MCF 10A (cell line): ENCODE data around the gene RNF123. TPM values are rescaled to one million over a fixed set of nuclear protein-coding genes. Genes with fewer than 3 reads are reported as not detected.

ENCODE experiments used
- BruUV-seq: library from RNA; stranded (reverse); fragments of 400-500 nt; replicated peaks from 2 replicates; lab custom pipeline; 2021; lab: Mats Ljungman, UMichigan
- CTCF ChIA-PET: fragments of 300-600 bp; sonication (Branson Sonifier 250); formaldehyde crosslinking; extraction: SDS; loops from one replicate; lab custom pipeline; 2021; ENCODE audit warnings: antibody characterized with exemption, inconsistent platforms; lab: Yijun Ruan, JAX
- POLR2A ChIA-PET: fragments of 300-600, 350-650 bp; sonication (Branson Sonifier 250); formaldehyde crosslinking; extraction: SDS; loops from one replicate; lab custom pipeline; 2020; ENCODE audit warnings: antibody characterized with exemption, inconsistent platforms; lab: Yijun Ruan, JAX
- DNase-seq: peaks from one replicate; pipeline ENCODE4 v3.0.0-alpha.2; 2018; ENCODE audit not compliant: unreplicated experiment
- H3K27ac Mint-ChIP-seq: one replicate; pipeline ENCODE4 v1.8.0; 2022; ENCODE audit warnings: mild to moderate bottlenecking, low read depth, mixed read lengths; ENCODE audit not compliant: unreplicated experiment
- H3K27me3 Mint-ChIP-seq: one replicate; pipeline ENCODE4 v1.8.0; 2022; ENCODE audit warnings: mixed read lengths; ENCODE audit not compliant: insufficient read depth, unreplicated experiment
- H3K36me3 Mint-ChIP-seq: one replicate; pipeline ENCODE4 v1.8.0; 2022; ENCODE audit warnings: mild to moderate bottlenecking, moderate library complexity, mixed read lengths; ENCODE audit not compliant: insufficient read depth, unreplicated experiment
- H3K4me1 Mint-ChIP-seq: one replicate; pipeline ENCODE4 v1.8.0; 2022; ENCODE audit warnings: mixed read lengths; ENCODE audit not compliant: insufficient read depth, unreplicated experiment
- H3K4me3 Mint-ChIP-seq: one replicate; pipeline ENCODE4 v1.8.0; 2022; ENCODE audit warnings: mild to moderate bottlenecking, moderate library complexity, mixed read lengths; ENCODE audit not compliant: unreplicated experiment
- H3K9me3 Mint-ChIP-seq: one replicate; pipeline ENCODE4 v1.8.0; 2022; ENCODE audit warnings: mixed read lengths; ENCODE audit not compliant: unreplicated experiment
- intact Hi-C: fragments of 100-400 bp; cut with micrococcal nuclease; formaldehyde crosslinking; loops from 2 replicates; pipeline ENCODE4 v1.14.1; 2022
- total RNA-seq: library from RNA; stranded (reverse); gene quantifications from 2 replicates; pipeline ENCODE4 v1.2.3, GENCODE V29; 2022
- TF ChIP-seq, protein P1 (sequence below): fragments of 200-600 bp; IDR thresholded peaks from one replicate; pipeline ENCODE4 v1.8.0; 2022; ENCODE audit warnings: antibody characterized with exemption, mild to moderate bottlenecking; ENCODE audit not compliant: unreplicated experiment

The RNF123 gene
- total RNA-seq, 1 experiment from 2014 or later, result 48.6 TPM

DNA sequence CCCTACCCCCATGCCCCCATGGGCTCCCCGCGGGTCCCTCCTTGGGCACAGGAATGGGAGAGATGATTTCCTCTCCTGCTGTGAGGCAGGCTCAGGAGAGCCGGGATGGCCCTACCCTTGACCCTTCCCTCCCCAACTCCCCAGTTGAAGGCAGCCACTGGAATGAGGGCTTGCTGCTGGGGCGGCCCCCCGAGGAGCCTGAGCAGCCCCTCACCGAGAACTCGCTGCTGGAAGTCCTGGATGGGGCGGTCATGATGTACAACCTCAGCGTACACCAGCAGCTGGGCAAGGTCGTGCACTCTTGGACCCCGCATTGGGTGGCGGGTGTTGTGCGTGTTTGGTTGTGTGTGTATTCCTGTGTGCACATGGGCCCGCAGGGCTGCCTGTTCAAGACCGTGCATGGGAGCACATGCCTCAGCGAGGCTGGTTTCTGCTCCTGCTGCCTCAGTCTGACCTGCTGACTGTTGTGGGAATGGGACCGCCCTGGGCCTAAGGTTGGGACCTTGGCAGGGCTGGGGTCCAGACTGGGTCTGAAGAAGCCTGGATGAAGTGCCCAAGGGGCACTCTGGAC lies 16.1 kb downstream of the RNF123 start:
- BruUV-seq, result no TSS peak
- intact Hi-C loops, result no loop called here
- Mint-ChIP-seq H3K27me3 (no peaks in the 10 kb centered on the region), H3K4me1 (peaks cover 14% of the 10 kb centered on the region), H3K27ac (no peak overlapping the region), H3K9me3 (no peaks in the 10 kb centered on the region), H3K4me3 (no peak overlapping the region), H3K36me3 (no peaks in the 10 kb centered on the region)
- ChIA-PET POLR2A (no interaction called here), CTCF (interaction anchor here (0.7 kb wide), 1 partner anchor 157 kb away, joined by 3 read pairs; no protein-coding TSS in a partner anchor)
- TF ChIP-seq, protein P1, sequence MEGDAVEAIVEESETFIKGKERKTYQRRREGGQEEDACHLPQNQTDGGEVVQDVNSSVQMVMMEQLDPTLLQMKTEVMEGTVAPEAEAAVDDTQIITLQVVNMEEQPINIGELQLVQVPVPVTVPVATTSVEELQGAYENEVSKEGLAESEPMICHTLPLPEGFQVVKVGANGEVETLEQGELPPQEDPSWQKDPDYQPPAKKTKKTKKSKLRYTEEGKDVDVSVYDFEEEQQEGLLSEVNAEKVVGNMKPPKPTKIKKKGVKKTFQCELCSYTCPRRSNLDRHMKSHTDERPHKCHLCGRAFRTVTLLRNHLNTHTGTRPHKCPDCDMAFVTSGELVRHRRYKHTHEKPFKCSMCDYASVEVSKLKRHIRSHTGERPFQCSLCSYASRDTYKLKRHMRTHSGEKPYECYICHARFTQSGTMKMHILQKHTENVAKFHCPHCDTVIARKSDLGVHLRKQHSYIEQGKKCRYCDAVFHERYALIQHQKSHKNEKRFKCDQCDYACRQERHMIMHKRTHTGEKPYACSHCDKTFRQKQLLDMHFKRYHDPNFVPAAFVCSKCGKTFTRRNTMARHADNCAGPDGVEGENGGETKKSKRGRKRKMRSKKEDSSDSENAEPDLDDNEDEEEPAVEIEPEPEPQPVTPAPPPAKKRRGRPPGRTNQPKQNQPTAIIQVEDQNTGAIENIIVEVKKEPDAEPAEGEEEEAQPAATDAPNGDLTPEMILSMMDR, result no peak
- DNase-seq, result no peak

DNA sequence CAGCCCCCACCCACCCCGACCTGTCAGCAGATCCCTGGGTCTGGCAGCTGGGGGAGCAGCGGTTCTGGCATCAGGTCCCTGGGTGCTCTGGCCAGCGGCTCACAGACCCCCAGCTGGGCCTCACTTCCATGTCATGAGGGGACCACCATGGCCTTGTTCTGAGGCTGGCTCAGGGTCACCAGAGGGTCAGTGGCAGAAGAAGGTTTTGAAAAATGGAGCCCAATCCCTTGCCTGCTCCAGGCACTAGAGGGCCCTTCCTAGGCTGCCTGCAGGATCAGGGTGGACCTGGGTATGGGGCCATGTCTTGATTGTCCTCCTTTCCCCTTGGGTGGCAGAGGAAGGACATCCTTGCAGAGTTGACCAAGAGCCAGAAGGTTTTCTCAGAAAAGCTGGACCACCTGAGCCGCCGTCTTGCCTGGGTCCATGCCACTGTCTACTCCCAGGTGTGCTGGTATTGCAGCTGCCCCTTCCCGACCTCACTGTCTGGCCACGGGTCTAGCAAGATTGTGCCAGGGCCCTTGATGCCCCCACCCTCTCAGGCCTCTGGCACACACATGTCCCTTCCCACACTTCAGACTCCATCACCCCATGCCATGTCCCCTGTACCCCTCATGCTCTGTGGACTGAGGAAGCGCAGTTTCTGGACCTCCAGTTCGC lies 17.2 kb downstream of the RNF123 start:
- intact Hi-C loops, result no loop called here
- H3K4me1 Mint-ChIP-seq, result peaks cover 14% of the 10 kb centered on the region
- ChIA-PET CTCF (no interaction called here), POLR2A (no interaction called here)
- DNase-seq, result no peak
- TF ChIP-seq, protein P1, result no peak
- no TSS peak for BruUV-seq
- H3K27me3 Mint-ChIP-seq, result no peaks in the 10 kb centered on the region
- no peaks in the 10 kb centered on the region for H3K9me3 Mint-ChIP-seq
- H3K36me3 Mint-ChIP-seq, result no peaks in the 10 kb centered on the region
- H3K4me3 Mint-ChIP-seq, result no peak overlapping the region
- no peak overlapping the region for H3K27ac Mint-ChIP-seq

DNA sequence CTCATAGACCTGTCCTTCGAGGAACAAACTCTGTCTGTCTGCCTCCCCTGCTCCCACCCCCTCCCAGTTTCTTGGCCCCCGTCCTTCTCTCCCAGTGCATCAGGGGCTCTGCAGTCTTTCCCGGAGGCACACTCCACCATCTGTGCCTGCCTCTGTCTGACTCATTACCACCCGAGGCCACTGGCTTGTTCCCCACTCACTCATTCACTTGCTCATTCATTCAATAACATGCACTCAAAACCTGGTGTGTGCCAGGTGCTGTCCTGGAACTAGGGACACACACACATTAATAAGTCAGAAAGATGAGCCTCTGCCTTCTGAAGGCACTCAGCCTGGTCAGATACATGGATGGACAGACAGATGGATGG lies 17.7 kb downstream of the RNF123 start:
- CTCF ChIA-PET, result interaction anchor here (0.6 to 0.7 kb wide), 2 partner anchors 10 to 251 kb away, joined by 3 read pairs; no protein-coding TSS in a partner anchor
- TF ChIP-seq, protein P1, result no peak
- Mint-ChIP-seq H3K4me3 (no peak overlapping the region), H3K27ac (no peak overlapping the region), H3K9me3 (no peaks in the 10 kb centered on the region), H3K36me3 (no peaks in the 10 kb centered on the region), H3K4me1 (peaks cover 14% of the 10 kb centered on the region), H3K27me3 (no peaks in the 10 kb centered on the region)
- DNase-seq, result no peak
- intact Hi-C loops, result no loop called here
- POLR2A ChIA-PET, result no interaction called here
- BruUV-seq, result no TSS peak

DNA sequence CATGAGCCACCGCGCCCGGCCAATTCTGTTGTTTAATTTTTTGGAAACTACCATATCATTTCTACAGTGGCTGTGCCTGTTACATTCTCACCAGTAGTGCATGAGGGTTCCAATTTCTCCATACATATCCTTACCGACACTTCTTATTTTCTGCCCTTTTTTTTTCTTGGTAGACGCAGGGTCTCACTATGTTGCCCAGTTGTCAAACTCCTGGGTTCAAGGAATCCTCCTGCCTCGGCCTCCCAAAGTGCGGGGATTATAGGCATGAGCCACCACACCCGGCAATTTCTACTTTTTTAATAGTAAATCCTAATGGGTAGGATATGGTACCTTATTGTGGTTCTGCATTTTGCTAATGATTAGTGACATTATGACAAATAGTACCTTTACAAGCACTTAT lies 20.5 kb downstream of the RNF123 start:
- H3K4me3 Mint-ChIP-seq, result no peak overlapping the region
- BruUV-seq, result no TSS peak
- H3K27me3 Mint-ChIP-seq, result no peaks in the 10 kb centered on the region
- DNase-seq, result no peak
- no peaks in the 10 kb centered on the region for H3K9me3 Mint-ChIP-seq
- POLR2A ChIA-PET, result interaction anchor here (1.9 kb wide), 1 partner anchor 10 kb away, joined by 4 read pairs; the partner anchor contains the start of gene AMIGO3
- TF ChIP-seq, protein P1, result no peak
- intact Hi-C loops, result no loop called here
- no peak overlapping the region for H3K27ac Mint-ChIP-seq
- H3K36me3 Mint-ChIP-seq, result peaks cover 1% of the 10 kb centered on the region
- CTCF ChIA-PET, result no interaction called here
- peaks cover 14% of the 10 kb centered on the region for H3K4me1 Mint-ChIP-seq
